Measurements from ENCODE around the gene MTUS2. TPM values are rescaled to one million over a fixed set of nuclear protein-coding genes. Genes with fewer than 3 reads are reported as not detected.

The MTUS2 gene
- total and polyA plus RNA-seq, 9 of the 15 experiments (the other 6 are each of a cell fraction or from before 2014, with no cell fraction given) = 0.01 to 0.28 (median 0.06) TPM; not detected in 1

- ChIA-PET POLR2A (no interaction called here), CTCF (ENCODE audit: low intra/inter-chr PET ratio) (interaction anchor here (0.6 kb wide), 1 partner anchor 26 kb away, joined by 3 read pairs; no protein-coding TSS in a partner anchor)
- Histone ChIP-seq H3K27me3 (ENCODE audit: control insufficient read depth in 2 of 2, insufficient read depth in 2 of 2, low read length in 2 of 2) (no peaks in the 10 kb centered on the region), H3K36me3 (ENCODE audit: control insufficient read depth, insufficient read depth, low read length) (no peaks in the 10 kb centered on the region; the same call in 2 of the 3 replicates), H3K27ac (ENCODE audit: extremely low read depth, low read depth, low read length) (peak overlapping the region; percentile 89), H3K4me1 (replicated peaks in 1 of 2; ENCODE audit: control insufficient read depth in 2 of 2, insufficient read depth in 2 of 2, low read length in 2 of 2) (peaks cover 17 to 53% of the 10 kb centered on the region in 2 experiments), H3K4me2 (ENCODE audit: insufficient read depth, low read length) (no peak overlapping the region), H3K79me2 (ENCODE audit: control insufficient read depth, insufficient read depth, low read length) (no peaks in the 10 kb centered on the region), H3K9me1 (ENCODE audit: control insufficient read depth, insufficient read depth, low read length) (no peaks in the 10 kb centered on the region), H2AFZ (ENCODE audit: low read depth, low read length) (peak overlapping the region; percentile 57), H3K9ac (ENCODE audit: insufficient read depth in 1 of 2, low read depth in 2 of 2, low read length in 2 of 2) (peak overlapping the region in 1 of 2 experiments; percentile 11; a peak in 1 of 4 replicates), H4K20me1 (replicated peaks; ENCODE audit: control insufficient read depth, insufficient read depth, low read length) (no peaks in the 10 kb centered on the region), H3K9me3 (replicated peaks; ENCODE audit: control insufficient read depth, insufficient read depth, low read depth, low read length) (peaks cover 3% of the 10 kb centered on the region; the same call in 1 of the 2 replicates), H3K4me3 (no peak overlapping the region)
- in situ Hi-C loops (cut with MboI) = no loop called here
- no TSS peak for BruUV-seq (replicated peaks)
- peak; percentile 56 for FAIRE-seq
- DNase-seq (ENCODE audit: extremely low read depth in 1 of 4, low spot score in 3 of 4) = peak in 1 of 4 experiments; percentile 16
- ATAC-seq = peak; percentile 25
- intact Hi-C loops (cut with micrococcal nuclease) = no loop called here
- no peak for TF ChIP-seq TAF7 (tag; IDR thresholded peaks at IDR 0.05)
- TF ChIP-seq ZNF354B (CRISPR knock-in tag; IDR thresholded peaks at IDR 0.05) = no peak
- TF ChIP-seq YY1 (IDR thresholded peaks at IDR 0.05; ENCODE audit: borderline replicate concordance in 1 of 3, control insufficient read depth in 1 of 3, extremely low read depth in 1 of 3, insufficient read depth in 3 of 3, insufficient read length in 1 of 3, insufficient replicate concordance in 2 of 3, low read depth in 1 of 3, low read length in 2 of 3) = no peak
- no peak for TF ChIP-seq PCBP2 (IDR thresholded peaks at IDR 0.05; ENCODE audit: low read depth, low read length, poor library complexity, severe bottlenecking)
- no peak for TF ChIP-seq YBX1 (IDR thresholded peaks at IDR 0.05)
- TF ChIP-seq EGR1 (conservative IDR thresholded peaks at IDR 0.05) = peak; percentile 13; the same call in 1 of the 2 replicates
- no peak for TF ChIP-seq ZNF280A (IDR thresholded peaks at IDR 0.05; ENCODE audit: low read depth, partially characterized antibody)
- no peak for TF ChIP-seq SMAD3 (CRISPR knock-in tag; conservative IDR thresholded peaks at IDR 0.05)
- no peak for TF ChIP-seq NCOA2 (IDR thresholded peaks at IDR 0.05; ENCODE audit: partially characterized antibody in 2 of 2)
- TF ChIP-seq HBP1 (CRISPR knock-in tag; IDR thresholded peaks at IDR 0.05) = no peak
- no peak for TF ChIP-seq HLTF (IDR thresholded peaks at IDR 0.05)
- no peak for TF ChIP-seq NFIX (CRISPR knock-in tag; IDR thresholded peaks at IDR 0.05; ENCODE audit: low read depth)
- TF ChIP-seq FOXA3 (CRISPR knock-in tag; conservative IDR thresholded peaks at IDR 0.05 in 1 of 2, IDR thresholded peaks at IDR 0.05 in 1 of 2) = no peak
- TF ChIP-seq SPI1 (IDR thresholded peaks at IDR 0.05; ENCODE audit: borderline replicate concordance, low read depth, low read length) = no peak
- peak; percentile 41; the same call in 1 of the 2 replicates for TF ChIP-seq ARID1B (IDR thresholded peaks at IDR 0.05)
- TF ChIP-seq ZNF449 (CRISPR knock-in tag; IDR thresholded peaks at IDR 0.05) = no peak
- TF ChIP-seq RBFOX2 (IDR thresholded peaks at IDR 0.05; ENCODE audit: low read depth, low read length) = no peak
Observed at GRCh38 chr13:29457299-29457698, 637.2 kb downstream of the MTUS2 start.

Data from K562 (cell line).